NCI-H2029 treated with DMSO at 0.1 percent for 48 hours (cell line): ENCODE data around the gene PPP1R7.
"Not testable (repeated sequence)": the region's sequence is repeated elsewhere in the genome, so short reads cannot be mapped to it uniquely, and the experiment has no call there.

ENCODE experiments used
- DNase-seq: peaks from one replicate; lab custom pipeline; 2025; lab: John Stamatoyannopoulos, UW

PPP1R7 gene

DNA sequence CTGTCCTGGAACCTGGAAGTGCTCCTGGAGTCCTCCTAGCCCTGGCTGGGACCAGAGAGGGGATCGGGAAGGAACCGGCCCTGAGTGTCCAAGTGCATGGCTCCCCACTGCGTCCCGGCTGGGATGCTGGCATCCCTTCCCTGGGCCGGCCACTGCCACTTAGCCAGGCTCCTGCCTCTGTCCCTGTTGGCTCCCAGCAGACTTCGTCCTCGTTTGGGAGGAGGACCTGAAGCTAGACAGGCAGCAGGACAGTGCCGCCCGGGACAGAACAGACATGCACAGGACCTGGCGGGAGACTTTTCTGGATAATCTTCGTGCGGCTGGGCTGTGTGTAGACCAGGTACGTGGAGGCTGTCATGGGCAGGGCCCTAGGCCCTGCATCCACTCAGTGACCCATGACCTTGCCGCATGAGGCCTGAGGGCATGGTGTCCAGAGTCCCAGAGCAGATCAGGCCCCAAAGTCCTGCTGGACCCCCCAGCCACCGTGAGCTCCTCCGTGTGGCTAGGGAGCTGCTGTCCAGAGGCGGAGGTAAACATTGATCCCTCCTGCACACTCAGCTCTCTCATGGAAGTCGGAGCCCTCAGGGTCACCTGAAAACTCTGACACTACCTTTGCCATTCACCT, 45.4 kb downstream of the PPP1R7 start:
- DNase-seq, result no peak

DNA sequence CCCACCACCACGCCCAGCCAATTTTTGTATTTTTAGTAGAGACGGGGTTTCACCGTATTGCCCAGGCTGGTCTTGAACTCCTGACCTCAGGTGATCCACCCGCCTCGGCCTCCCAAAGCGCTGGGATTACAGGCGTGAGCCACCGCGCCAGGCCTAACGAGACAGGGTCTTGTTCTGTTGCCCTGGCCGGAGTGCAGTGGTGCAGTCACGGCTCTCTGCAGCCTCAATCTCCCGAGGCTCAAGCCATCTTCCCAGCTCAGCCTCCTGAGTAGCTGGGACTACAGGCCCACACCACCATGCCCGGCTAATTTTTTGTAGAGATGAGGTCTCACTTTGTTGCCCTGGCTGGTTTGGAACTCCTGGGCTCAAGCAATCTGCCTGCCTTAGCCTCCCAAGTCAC, 47.0 kb downstream of the PPP1R7 start:
- DNase-seq, result not testable (repeated sequence)

DNA sequence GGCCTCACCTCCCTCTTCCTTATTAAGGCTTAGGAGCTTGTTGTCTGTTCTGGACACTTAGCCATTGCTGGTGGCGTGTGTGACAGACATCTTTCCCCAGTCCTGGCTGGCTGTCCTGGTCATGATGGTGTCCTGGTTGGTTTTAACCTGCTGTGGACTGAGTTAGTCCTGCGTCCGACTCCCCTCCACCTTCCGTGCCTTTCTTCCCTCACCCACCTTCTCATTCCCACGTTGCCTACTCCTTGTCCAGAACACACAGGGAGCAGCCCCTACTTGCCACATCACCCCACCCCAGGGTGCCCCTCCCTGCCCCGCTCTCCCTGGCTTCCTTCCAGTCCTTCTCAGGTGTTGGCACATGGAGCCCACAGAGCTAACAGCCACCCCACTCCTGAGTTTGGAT, 47.7 kb downstream of the PPP1R7 start:
- no peak for DNase-seq

DNA sequence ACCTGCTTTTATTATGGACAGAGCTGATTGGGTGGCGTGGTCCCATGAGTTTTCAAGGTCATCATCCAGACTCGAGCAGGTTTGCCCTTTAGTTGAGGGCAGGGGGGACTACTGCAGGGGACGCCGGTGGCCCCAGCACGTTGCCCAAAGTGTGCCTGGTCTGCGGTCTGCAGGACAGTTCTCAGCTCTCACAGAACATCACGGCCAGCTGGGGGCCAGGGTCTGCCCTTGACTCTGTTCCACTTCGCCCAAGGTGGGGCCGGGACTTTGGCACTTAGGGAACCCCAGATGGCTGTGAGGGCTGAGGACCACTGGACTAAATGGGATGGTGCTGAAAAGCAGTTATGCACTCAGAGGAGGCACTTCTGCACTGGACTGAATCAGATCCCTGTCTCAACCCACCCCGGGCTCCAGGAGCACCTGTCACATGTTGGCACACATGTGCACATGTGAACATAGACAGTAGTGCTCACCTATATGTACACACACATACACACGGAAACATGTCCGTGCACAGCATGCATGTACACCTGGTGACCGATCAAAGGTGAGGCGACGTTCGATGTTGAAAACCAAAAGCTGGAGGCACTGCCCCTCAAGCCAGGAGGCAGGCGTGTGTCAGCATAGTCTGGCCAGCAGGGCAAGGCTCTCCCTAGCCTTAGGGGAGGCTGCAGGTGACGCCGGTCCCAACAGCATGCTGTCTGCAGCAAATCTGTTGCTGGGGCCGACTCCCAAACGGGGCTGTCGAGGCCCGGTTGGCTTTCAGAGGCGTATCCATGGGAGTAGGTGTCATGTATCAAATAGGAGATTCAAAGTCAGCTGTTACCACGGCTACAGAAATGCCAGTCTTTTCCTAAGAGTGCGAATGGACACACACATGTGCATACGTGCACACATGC, 48.4 kb downstream of the PPP1R7 start:
- no peak for DNase-seq

DNA sequence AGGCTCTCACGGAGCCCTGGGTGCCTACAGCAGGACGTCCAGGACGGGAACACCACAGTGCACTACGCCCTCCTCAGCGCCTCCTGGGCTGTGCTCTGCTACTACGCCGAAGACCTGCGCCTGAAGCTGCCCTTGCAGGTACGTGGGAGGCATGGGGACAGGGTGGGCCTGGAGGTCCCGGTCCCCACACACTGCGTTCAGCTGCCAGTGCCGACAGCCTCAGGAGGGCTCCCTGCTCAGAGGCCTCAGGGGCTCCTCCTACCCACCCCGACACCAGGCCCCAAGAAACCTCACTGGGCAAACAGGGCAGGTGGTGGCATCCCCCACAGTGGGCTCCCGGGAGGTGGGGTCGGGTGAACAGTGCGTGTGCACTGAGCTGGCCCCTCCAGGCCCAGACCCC, 49.0 kb downstream of the PPP1R7 start:
- DNase-seq, result no peak

DNA sequence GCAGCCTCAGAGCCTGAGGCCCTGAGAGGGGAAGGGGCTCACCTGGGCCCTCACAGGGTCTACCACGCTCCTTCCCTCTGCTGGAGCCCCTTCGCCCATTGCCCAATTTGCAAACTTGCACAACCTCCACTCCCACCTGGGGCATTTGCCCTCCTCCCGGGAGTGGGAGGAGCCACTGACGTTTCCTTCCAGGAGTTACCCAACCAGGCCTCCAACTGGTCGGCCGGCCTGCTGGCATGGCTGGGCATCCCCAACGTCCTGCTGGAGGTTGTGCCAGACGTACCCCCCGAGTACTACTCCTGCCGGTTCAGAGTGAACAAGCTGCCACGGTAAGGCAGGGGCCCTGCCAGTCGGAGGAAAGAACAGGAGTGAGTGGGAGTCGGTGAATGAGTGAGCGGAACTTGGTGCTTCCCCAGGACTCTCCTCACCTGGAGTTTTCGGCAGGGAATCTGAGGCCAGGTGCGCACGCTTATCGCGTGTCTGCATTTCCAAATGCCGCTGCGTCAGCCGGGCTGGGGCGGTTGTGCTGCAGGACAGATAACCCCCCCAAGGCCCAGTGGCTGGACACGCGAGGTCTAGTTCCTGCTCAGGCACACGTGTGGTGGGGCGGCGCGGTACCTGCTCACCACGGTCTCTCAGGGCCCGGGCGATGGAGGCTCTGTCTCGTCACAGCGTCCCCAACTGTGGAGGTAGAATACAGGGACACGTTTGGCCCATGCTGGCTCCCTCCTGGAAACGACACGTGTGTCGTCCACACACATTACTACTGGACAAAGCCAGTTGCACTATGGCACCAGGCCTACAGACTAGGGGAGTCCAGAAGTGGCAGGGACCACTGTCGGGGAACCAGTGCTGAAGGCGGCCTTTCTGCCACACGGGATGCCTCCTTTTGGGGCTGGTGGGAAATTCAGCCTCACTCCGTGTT, 49.9 kb downstream of the PPP1R7 start:
- no peak for DNase-seq

DNA sequence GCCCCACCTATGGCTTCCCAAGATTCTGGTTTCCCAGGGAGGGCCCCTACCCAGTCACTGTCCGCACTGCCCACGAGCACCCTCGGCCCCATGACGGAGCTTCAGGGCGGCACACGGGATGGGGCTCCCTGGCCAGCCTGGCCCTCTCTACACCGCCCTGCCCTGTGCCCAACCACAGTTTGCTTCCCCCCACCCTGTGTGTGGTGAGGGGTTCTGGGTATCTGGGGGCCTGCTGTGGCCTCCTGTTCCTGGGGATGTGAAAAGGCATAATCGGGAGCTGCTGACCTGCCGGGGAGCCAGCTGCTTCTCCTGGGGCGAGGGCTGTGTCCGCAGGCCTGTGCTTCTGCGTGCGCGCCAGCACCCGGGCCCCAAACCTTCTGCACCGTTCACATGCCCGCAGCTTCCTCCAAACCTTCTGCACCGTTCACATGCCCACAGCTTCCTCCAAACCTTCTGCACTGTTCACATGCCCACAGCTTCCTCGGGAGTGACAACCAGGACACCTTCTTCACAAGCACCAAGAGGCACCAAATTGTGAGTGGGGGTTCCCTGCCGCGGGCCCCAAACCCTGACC, 50.6 kb downstream of the PPP1R7 start:
- no peak for DNase-seq

DNA sequence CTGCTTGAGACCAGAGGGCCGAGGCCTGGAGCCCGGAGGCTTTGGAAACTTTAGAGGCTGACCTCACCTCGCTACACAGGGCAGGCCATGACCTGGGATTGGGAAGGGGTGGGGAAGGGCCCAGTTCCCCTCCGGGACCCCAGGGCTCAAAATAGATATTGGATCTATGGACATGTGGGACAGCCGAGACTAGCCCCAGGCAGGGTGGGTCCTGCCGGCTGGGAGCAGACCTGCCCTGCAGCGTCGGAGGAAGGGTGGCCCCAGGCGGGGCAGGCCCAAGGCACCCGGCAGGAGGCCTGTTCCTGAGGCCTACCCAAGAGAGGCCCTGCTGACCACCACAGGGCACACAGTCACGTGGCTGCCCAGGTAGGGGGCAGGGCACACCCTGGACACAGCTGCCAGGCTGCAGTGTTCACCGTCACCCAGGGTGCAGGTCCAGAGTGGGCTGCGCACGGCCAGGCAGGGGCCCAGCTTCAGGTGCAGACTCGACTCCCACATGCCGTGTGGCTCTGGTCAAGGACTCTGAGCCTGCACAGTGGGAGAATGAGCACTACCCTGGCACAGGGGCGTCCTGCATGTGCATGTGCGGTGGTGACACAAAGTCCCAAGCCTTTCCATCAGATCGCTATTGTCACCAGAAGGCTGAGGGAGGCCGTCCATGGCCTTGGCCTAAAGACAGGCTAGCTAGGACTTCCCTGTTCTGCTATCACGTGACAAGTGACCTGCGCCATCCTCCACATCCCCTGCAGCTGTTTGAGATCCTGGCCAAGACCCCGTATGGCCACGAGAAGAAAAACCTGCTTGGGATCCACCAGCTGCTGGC, 51.4 kb downstream of the PPP1R7 start:
- no peak for DNase-seq

DNA sequence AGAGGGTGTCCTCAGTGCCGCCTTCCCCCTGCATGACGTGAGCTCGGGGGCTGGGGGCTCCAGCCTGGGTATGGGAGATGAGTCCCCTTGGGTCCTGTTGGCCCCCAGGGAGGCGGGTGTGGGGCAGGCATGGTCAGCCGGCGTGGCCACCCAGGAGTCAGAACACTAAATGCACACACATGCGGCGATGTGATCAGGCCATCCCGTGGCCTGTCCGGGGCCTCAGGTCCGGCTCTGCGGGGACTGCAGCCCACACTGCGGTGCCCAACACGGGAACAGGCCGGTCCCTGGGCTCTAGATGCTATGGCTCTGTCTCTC, 52.0 kb downstream of the PPP1R7 start:
- no peak for DNase-seq

DNA sequence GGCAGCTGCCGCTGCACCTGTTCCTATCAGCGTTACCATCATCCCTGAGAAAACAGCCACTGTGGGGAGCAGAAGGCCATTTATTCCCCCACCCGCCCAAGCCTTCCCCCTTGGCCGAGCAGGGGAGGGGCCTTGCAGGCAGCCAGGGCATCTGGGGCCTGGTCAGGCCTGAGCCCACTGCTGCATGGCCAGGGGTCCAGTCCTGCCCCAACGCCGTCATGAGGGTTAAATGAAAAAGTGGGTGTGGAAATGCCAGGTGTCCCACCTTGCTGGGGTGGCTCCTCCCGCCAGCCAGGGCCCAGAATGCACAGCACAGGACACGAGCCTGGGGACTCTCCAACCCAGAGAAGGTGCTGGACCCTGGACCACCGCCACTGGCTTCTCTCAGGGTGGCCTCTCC, 52.4 kb downstream of the PPP1R7 start:
- no peak for DNase-seq

DNA sequence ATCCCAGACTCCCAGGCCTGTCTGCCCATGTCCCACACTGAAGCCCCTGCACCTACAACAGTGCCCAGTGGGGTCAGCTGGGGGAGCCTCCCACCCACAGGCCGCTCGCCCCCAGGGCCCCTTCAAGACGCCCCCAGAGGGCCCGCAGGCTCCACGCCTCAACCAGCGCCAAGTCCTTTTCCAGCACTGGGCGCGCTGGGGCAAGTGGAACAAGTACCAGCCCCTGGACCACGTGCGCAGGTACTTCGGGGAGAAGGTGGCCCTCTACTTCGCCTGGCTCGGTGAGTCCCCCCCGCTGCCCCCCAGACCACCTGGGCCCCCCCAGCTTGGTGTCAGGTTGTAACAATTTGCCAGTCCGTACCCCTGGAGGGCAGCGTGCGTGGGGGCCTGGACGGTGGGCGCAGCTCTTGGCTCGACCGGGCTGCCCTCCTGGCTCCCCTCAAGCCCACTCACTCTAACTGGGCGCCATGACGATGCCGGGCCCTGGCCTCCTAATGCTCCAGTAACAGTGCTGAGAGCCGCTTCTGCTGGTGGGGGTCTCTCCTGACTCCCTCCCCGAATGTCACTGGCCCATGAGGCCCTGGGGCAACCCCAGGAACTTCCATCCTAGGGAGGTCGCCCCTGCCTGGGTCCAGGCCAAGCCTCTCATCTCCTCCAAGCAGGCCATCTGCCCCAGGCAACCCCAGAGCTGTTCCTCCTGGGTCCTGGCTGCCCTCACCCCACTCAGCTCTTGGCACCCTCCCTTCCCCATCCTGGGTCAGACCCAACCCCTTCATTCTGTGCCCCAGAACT, 53.1 kb downstream of the PPP1R7 start:
- DNase-seq, result no peak

DNA sequence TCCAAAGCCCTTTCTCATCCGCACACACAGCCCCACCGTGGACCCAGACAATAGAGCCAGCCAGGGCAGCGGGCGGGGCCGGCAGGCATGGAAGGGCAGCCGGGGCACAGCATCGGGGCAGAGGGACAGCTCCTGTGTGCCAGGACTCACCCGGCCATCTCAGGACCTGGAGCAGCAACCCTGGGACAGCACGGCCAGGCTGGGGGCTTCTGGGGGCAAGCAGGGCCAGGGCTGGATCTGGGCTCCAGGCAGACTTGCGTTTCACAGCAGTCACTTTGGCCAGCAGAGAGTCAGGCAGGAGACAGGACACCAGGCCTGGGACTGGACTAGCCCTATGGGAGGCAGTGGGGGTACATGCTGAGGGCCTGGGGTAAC, 53.7 kb downstream of the PPP1R7 start:
- DNase-seq, result no peak

DNA sequence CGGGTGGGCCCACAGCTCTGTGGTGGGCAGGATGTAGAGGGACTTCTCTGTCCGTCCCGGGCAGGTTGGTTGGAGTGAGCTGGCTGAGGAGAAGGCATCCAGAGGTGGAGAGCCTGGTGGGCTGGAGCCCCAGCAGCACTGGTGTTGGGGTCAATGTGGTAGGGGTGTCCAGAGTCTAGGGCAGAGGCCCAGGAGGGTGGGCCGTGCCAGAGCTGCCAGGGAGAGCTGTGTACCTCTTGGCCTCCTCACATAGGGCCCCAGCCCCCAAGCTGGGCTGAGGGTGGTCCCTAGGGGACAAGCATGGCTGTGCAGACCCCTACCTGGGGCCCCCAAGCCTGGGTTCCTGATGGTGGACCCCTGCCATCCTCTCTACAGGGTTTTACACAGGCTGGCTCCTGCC, 54.2 kb downstream of the PPP1R7 start:
- no peak for DNase-seq

DNA sequence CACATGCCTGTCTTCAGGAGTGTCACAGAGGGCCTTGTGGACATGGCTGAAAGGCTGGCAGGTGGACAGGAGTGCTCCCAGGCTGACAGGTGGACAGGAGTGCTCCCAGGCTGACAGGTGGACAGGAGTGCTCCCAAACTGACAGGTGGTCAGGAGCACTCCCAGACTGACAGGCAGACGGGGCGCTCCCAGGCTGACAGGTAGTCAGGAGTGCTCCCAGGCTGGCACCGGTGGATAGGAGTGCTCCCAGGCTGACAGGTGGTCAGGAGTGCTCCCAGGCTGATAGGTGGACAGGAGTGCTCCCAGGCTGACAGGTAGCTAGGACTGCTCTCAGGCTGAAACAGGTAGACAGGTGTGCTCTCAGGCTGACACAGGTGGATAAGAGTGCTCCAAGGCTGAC, 54.8 kb downstream of the PPP1R7 start:
- DNase-seq, result no peak

DNA sequence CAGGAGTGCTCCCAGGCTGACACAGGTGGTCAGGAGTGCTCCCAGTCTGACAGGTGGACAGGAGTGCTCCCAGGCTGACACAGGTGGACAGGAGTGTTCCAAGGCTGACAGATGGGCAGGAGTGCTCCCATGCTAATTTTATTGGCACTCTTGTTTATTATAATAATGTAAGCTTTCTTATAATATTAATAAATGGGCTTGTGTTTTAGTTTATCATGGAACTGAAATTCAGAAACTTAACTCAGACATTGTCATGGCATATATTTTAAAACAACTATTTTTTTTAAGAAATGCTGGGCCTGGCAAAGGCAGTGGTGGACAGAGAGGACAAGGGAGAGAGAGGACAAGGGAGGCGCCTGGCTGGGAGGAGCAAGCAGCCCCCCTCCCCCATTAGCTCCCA, 56.9 kb downstream of the PPP1R7 start:
- no peak for DNase-seq

DNA sequence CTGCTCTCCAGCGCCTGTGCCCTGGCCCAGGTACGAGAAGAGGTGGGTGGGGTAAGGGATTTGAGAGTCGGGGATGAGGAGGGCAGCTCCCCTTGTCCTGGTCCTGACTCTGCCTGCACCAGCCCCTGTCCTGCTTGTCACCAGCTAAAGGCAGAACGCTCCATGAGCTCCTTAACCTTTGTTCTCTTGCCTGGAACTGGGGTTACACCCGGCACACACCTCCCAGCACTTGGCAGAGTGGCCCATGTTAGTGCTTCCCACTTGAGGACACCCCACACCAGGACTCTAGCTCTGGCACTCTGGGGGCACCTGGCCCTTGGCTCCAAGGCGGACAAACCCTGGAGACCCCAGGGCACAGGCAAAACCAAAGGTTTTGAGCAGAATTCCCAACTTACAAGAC, 57.4 kb downstream of the PPP1R7 start:
- no peak for DNase-seq

DNA sequence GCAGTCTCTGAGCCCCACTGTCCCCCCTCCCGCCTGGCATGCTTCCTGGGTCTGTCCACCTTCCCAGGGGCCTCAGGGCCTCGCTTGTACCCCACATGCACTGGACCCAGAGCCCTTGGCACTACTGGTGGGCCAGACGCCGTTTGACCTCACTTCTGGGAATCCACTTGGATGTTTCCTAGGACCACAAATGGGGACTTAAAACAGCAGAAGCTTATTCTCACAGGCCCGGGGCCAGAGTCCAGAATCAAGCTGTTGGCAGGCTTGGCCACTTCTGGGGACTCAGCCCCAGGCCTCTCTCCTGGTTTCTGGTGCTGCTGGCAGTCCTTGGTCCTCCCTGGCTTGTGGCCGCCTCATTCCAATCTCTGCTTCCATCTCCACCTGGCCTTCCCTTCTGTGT, 57.8 kb downstream of the PPP1R7 start:
- DNase-seq, result no peak

DNA sequence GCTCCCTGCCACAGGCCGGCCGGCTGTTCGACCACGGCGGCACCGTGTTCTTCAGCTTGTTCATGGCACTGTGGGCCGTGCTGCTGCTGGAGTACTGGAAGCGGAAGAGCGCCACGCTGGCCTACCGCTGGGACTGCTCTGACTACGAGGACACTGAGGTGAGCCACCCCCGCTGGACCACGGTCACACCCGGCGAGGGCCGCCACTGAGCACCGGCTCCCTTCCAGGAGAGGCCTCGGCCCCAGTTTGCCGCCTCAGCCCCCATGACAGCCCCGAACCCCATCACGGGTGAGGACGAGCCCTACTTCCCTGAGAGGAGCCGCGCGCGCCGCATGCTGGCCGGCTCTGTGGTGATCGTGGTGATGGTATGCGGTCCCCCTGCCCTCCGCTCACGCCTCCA, 59.0 kb downstream of the PPP1R7 start:
- no peak for DNase-seq

DNA sequence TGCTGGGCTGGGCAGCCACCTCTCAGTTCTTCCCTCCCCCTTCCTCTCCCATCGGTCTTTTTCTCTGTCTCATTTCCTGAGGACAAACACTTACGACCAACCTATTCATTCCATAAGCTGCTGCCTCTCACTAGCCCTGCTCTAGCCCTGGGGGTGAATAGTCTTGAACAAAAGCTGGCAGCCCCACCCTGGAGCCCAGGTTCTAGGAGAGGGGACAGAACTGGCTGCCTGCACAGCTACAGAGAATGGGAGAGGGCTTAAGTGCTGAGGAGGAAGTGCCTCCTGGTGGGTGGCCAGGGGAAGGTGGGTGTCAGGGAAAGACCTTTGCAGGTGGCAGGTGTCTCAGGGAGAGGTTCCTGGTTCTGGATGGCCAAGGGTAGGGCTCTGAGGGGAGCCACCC, 61.0 kb downstream of the PPP1R7 start:
- no peak for DNase-seq

DNA sequence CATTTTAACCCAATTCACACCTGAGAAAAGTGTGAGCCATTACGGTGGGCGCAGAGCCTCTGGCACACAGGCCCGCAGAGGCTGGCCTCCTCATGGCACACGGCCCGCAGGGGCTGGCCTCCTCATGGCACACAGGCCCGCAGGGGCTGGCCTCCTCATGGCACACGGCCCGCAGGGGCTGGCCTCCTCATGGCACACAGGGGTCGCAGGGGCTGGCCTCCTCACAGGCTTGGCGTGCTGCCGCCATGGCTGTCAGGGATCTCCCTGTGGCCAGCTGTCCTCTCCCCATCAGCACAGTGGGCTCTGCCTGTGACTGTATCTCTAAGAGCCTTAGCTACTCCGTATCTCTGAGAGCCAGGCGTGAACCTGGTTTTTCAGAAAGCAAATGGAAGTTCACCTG, 62.8 kb downstream of the PPP1R7 start:
- DNase-seq, result no peak

DNA sequence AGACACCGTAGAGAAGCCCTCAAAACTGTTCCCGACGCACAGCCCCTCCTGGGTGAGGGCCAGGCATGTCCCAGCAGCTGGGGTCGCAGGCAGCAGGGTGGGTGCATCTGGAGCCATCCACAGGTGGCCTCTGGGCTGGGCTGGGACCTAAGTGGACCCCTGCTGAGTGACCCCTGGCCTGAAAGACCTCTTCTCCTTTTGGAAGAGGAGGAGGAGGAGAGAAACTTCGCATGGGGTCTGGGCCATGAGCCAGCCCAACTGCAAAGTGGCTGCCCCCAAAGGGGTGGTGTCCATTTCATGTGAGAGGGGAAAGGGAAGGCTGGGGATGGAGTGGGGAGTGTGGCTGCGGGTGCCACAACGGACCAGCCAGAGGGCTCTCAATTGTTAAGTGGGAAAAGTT, 63.3 kb downstream of the PPP1R7 start:
- no peak for DNase-seq
